ENCODE data around the gene SPATA2L. TPM values are rescaled to one million over a fixed set of nuclear protein-coding genes. Genes with fewer than 3 reads are reported as not detected.
A peak's percentile ranks its signal among the peaks of the same experiment; 100 is the strongest.

SPATA2L gene
- total RNA-seq, 2 donors from 2014 or later, result 19.0 to 24.1 TPM

- Histone ChIP-seq H3K27me3 (replicated peaks; ENCODE audit: insufficient read depth) (no peaks in the 10 kb centered on the region), H3K27ac (no peak overlapping the region), H3K9me3 (no peaks in the 10 kb centered on the region), H3K36me3 (no peaks in the 10 kb centered on the region), H3K4me1 (ENCODE audit: control insufficient read depth in 1 of 2, low read depth in 2 of 2) (peaks cover 0 to 7% of the 10 kb centered on the region in 2 donors), H3K4me3 (peak overlapping the region; percentile 25)
- DNase-seq (ENCODE audit: low spot score) (no peak), ATAC-seq (ENCODE audit: insufficient number of reproducible peaks, low FRiP score, low read depth) (no peak)
- TF ChIP-seq CTCF (IDR thresholded peaks at IDR 0.05), result no peak
These were observed 10.8 kb upstream of the SPATA2L start for GRCh38 chr16:89712274-89712781.

GRCh38 chr16:89711601-89712273 is 10.2 kb upstream of the SPATA2L start:
- no peak for DNase-seq (ENCODE audit: low spot score)
- ATAC-seq (ENCODE audit: insufficient number of reproducible peaks, low FRiP score, low read depth), result no peak
- peak overlapping the region; percentile 25 for H3K4me3 ChIP-seq
- peaks cover 0 to 7% of the 10 kb centered on the region in 2 donors for H3K4me1 ChIP-seq (ENCODE audit: control insufficient read depth in 1 of 2, low read depth in 2 of 2)
- H3K9me3 ChIP-seq, result no peaks in the 10 kb centered on the region
- no peaks in the 10 kb centered on the region for H3K36me3 ChIP-seq
- no peak overlapping the region for H3K27ac ChIP-seq
- H3K27me3 ChIP-seq (replicated peaks; ENCODE audit: insufficient read depth), result no peaks in the 10 kb centered on the region
- no peak for TF ChIP-seq CTCF (IDR thresholded peaks at IDR 0.05)

GRCh38 chr16:89710709-89711564 is 9.4 kb upstream of the SPATA2L start:
- H3K4me3 ChIP-seq, result no peak overlapping the region
- no peak for TF ChIP-seq CTCF (IDR thresholded peaks at IDR 0.05)
- ATAC-seq (ENCODE audit: insufficient number of reproducible peaks, low FRiP score, low read depth) (no peak), DNase-seq (ENCODE audit: low spot score) (no peak)
- no peaks in the 10 kb centered on the region for H3K27me3 ChIP-seq (replicated peaks; ENCODE audit: insufficient read depth)
- H3K27ac ChIP-seq, result no peak overlapping the region
- H3K4me1 ChIP-seq (ENCODE audit: control insufficient read depth in 1 of 2, low read depth in 2 of 2), result peaks cover 0 to 7% of the 10 kb centered on the region in 2 donors
- H3K36me3 ChIP-seq, result no peaks in the 10 kb centered on the region
- no peaks in the 10 kb centered on the region for H3K9me3 ChIP-seq

GRCh38 chr16:89709716-89710432 is 8.4 kb upstream of the SPATA2L start:
- Histone ChIP-seq H3K27ac (no peak overlapping the region), H3K27me3 (replicated peaks; ENCODE audit: insufficient read depth) (no peaks in the 10 kb centered on the region)

More at GRCh38 chr16:89709716-89710432, 8.4 kb upstream of the SPATA2L start:
- no peak for ATAC-seq (ENCODE audit: insufficient number of reproducible peaks, low FRiP score, low read depth)
- no peak for DNase-seq (ENCODE audit: low spot score)
- Histone ChIP-seq H3K4me1 (ENCODE audit: control insufficient read depth in 1 of 2, low read depth in 2 of 2) (peaks cover 0 to 7% of the 10 kb centered on the region in 2 donors), H3K9me3 (no peaks in the 10 kb centered on the region), H3K4me3 (no peak overlapping the region), H3K36me3 (no peaks in the 10 kb centered on the region)
- TF ChIP-seq CTCF (IDR thresholded peaks at IDR 0.05), result no peak
